GM12865 (cell line): ENCODE data around the gene SLC10A2.
A peak's percentile ranks its signal among the peaks of the same experiment; 100 is the strongest.
"Not testable (repeated sequence)": the region's sequence is repeated elsewhere in the genome, so short reads cannot be mapped to it uniquely, and the experiment has no call there.

ENCODE experiments used
- DNase-seq: peaks from one replicate; pipeline ENCODE4 v3.0.0; 2010; ENCODE audit warnings: low read depth
- H3K4me3 ChIP-seq: 2 replicates; pipeline ENCODE4 v1.5.1; 2011; ENCODE audit warnings: mild to moderate bottlenecking, low read depth, low read length, control low read depth
- TF ChIP-seq, protein P1 (sequence below): IDR thresholded peaks from 2 replicates; pipeline ENCODE4 v1.5.1; 2011; ENCODE audit warnings: low read length, control low read depth, low read depth, inconsistent platforms; ENCODE audit not compliant: insufficient read depth; ENCODE audit errors: missing control alignments

The SLC10A2 gene

DNA sequence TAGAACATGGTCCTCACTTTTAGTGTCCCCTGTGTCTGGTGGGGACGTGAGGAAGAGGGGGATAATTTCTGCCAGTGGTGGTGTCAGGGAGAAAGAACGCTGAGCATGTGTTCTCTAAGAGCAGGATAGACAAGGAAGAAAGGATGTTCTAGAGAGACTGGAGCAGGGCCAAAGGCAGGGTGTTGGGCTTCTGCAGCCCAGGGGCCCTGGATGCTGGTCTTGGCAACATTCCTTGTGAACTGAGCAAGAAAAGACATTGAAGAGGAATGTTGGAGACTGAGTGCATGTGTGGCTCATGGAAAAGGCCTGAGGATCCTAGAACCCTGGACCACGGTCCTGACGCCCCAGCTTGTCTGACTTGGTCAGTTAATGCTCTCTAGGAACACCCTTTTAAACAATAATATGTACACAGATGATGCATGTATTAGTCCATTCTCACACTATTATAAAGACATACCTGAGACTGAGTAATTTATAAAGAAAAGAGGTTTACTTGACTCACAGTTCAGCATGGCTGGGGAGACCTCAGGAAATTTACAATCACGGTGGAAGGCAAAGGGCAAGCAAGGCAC lies 33.6 kb upstream of the SLC10A2 start:
- TF ChIP-seq, protein P1, sequence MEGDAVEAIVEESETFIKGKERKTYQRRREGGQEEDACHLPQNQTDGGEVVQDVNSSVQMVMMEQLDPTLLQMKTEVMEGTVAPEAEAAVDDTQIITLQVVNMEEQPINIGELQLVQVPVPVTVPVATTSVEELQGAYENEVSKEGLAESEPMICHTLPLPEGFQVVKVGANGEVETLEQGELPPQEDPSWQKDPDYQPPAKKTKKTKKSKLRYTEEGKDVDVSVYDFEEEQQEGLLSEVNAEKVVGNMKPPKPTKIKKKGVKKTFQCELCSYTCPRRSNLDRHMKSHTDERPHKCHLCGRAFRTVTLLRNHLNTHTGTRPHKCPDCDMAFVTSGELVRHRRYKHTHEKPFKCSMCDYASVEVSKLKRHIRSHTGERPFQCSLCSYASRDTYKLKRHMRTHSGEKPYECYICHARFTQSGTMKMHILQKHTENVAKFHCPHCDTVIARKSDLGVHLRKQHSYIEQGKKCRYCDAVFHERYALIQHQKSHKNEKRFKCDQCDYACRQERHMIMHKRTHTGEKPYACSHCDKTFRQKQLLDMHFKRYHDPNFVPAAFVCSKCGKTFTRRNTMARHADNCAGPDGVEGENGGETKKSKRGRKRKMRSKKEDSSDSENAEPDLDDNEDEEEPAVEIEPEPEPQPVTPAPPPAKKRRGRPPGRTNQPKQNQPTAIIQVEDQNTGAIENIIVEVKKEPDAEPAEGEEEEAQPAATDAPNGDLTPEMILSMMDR: no peak
- no peak overlapping the region for H3K4me3 ChIP-seq
- no peak for DNase-seq

DNA sequence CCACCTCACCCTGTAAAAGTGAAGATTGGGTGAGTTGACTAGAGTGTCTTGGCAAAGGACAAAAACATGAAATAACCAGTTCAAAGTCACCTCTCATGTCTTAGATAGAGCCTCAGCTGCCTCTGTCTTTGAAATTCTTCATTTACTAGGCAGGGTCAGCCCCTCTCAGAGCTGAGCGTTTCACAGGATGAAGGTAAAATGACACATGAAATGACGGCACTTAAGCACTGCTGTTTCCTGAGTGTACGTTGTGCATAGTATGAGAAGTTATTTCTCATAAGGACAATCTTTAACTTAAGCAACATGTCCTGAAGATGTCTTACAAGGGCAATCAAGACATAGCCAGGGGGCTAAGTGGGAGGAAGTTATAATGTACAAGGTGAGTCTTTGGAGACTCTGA lies 32.3 kb upstream of the SLC10A2 start:
- DNase-seq: no peak
- TF ChIP-seq, protein P1: no peak
- no peak overlapping the region for H3K4me3 ChIP-seq

- no peak for DNase-seq
- no peak overlapping the region for H3K4me3 ChIP-seq
- TF ChIP-seq, protein P1: no peak
Measured at GRCh38 chr13:103097366-103097928, 31.2 kb upstream of the SLC10A2 start.

- not testable (repeated sequence) for DNase-seq, H3K4me3 ChIP-seq
Measured at GRCh38 chr13:103093649-103094048, 27.4 kb upstream of the SLC10A2 start.

DNA sequence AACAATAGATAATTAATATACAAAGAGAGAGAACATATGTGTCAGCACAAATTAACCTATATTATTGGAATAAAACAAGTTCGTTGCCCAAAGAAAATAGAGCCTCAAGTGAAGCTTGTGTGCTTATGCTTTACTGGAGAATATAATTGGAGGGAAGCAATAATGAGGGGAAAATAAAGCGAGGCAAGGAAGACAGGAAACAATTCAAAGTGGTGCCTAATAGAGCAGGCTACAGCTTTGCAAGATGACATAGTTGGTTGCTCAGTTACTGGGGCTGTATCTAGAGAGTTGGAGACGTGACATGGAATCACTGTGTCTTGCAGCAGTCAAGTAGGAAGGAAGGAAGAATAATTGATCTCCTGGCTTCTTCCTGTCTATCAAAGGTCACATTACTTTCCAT lies 21.1 kb upstream of the SLC10A2 start:
- no peak for DNase-seq
- TF ChIP-seq, protein P1: no peak

GRCh38 chr13:103081435-103081834 lies 15.2 kb upstream of the SLC10A2 start:
- TF ChIP-seq, protein P1: no peak
- no peak for DNase-seq
- no peak overlapping the region for H3K4me3 ChIP-seq

More for the DNA sequence above, 21.1 kb upstream of the SLC10A2 start:
- H3K4me3 ChIP-seq: no peak overlapping the region

DNA sequence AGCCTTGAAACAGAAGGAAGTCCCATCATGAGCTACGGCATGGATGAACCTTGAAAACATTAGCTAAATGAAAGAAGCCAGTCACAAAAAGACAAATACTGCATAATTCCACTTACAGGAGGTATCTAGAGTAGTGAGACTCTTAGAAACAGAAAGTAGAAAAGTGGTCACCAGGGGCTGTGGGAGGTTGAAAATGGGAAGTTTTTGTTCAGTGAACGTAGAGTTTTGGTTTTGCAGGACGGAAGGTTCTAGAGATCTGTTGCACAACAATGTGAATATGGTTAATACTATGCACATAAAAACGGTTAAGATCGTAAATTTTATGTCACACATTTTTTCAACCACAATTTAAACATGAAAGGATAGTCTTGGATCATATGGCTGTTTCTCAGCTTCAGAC lies 11.9 kb upstream of the SLC10A2 start:
- peak; percentile 65 for DNase-seq
- no peak overlapping the region for H3K4me3 ChIP-seq
- TF ChIP-seq, protein P1: no peak
